Fibroblast of lung (primary cell): Measurements from ENCODE around the gene JAKMIP1.

Source experiments
- CTCF ChIP-seq, 2 donors: IDR thresholded peaks in 1 of 2; conservative IDR thresholded peaks in 1 of 2; 1 replicate in 1 of 2; 2 replicates in 1 of 2; pipeline ENCODE4 v1.5.1; 2011 to 2012; ENCODE audit warnings: low read length in 2 of 2, control low read depth in 1 of 2, inconsistent platforms in 1 of 2, low read depth in 1 of 2, mild to moderate bottlenecking in 1 of 2
- EZH2 ChIP-seq: IDR thresholded peaks from 2 replicates; pipeline ENCODE4 v1.5.1; 2012; ENCODE audit warnings: low read length, control low read depth, mild to moderate bottlenecking; ENCODE audit errors: missing control alignments

- no peak for TF ChIP-seq CTCF (conservative IDR thresholded peaks at IDR 0.05 in 1 of 2, IDR thresholded peaks at IDR 0.05 in 1 of 2; ENCODE audit: low read depth in 1 of 2, low read length in 2 of 2)
- no peak for TF ChIP-seq EZH2
These were observed 204.3 kb downstream of the JAKMIP1 start for GRCh38 chr4:5995901-5996623.
